Measurements from ENCODE around the gene OR7G3. TPM values are rescaled to one million over a fixed set of nuclear protein-coding genes. Genes with fewer than 3 reads are reported as not detected.

Gene OR7G3
- total RNA-seq, 1 experiment from 2014 or later = not detected

DNA sequence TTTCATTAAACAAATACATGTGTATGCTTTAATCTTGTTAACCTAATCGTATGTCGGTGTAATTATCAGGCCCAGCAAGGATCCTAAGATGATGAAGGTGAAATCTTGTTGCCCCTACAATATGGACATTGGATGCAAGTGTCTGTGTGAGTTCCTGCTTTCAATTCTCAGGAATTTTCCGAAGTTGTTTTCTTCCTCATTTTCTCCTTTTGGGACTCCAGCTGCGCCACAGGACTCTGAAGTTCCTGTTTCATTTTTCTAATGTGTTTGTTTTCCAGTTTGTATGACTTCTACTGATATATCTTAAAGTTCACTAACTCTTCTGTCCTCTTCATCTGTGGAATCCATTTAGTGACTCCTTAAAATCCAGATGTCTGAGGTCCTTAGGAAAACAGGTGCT, 40.1 kb upstream of the OR7G3 start:
- Mint-ChIP-seq H3K9me3 (peaks cover 9 to 10% of the 10 kb centered on the region in 2 experiments; a peak in 4 of 5 replicates), H3K36me3 (ENCODE audit: insufficient read depth in 1 of 3, low read depth in 3 of 3) (peaks cover 31 to 33% (median 31%) of the 10 kb centered on the region in 3 experiments), H3K4me1 (no peaks in the 10 kb centered on the region), H3K4me3 (no peak overlapping the region), H3K27me3 (ENCODE audit: low read depth) (no peaks in the 10 kb centered on the region), H3K27ac (no peak overlapping the region)
- Histone ChIP-seq H3K4me2 (ENCODE audit: insufficient read depth, insufficient read length, low read length) (no peak overlapping the region), H3K18ac (ENCODE audit: insufficient read length, low read depth, low read length) (no peak overlapping the region), H3K56ac (ENCODE audit: insufficient read length, low read depth, low read length) (no peak overlapping the region), H3K27ac (ENCODE audit: insufficient read length, low read depth, low read length) (no peak overlapping the region), H2BK12ac (ENCODE audit: insufficient read length, low read depth, low read length) (no peak overlapping the region), H3K23me2 (ENCODE audit: insufficient read length, low read depth, low read length, poor library complexity, severe bottlenecking) (no peaks in the 10 kb centered on the region), H3K23ac (ENCODE audit: insufficient read length, low read depth, low read length) (no peak overlapping the region), H3T11ph (ENCODE audit: low read length) (no peak overlapping the region), H4K8ac (replicated peaks; ENCODE audit: insufficient read length, low read depth, low read length) (no peak overlapping the region), H2BK5ac (ENCODE audit: insufficient read length, low read length) (no peak overlapping the region), H2AFZ (ENCODE audit: low read length) (no peak overlapping the region), H4K20me1 (ENCODE audit: control insufficient read depth, insufficient read depth, insufficient read length) (no peaks in the 10 kb centered on the region), H3K9me3 (ENCODE audit: control insufficient read depth, low read depth, low read length) (no peaks in the 10 kb centered on the region), H3K4me1 (ENCODE audit: insufficient read depth, low read length) (no peaks in the 10 kb centered on the region), H3K27me3 (ENCODE audit: insufficient read depth, low read length) (no peaks in the 10 kb centered on the region), H4K91ac (ENCODE audit: insufficient read length, low read depth, low read length) (no peak overlapping the region), H3K14ac (ENCODE audit: insufficient read depth, low read length) (no peak overlapping the region), H2AK5ac (ENCODE audit: insufficient read length, low read length) (no peak overlapping the region), H3K79me1 (ENCODE audit: insufficient read depth, low read depth, low read length, poor library complexity, severe bottlenecking) (peaks cover 8% of the 10 kb centered on the region), H3K79me2 (ENCODE audit: insufficient read depth, low read length) (no peaks in the 10 kb centered on the region), H2BK120ac (ENCODE audit: low read depth, low read length, poor library complexity, severe bottlenecking) (no peak overlapping the region), H2BK20ac (ENCODE audit: low read depth, low read length, poor library complexity, severe bottlenecking) (no peak overlapping the region), H3K9ac (ENCODE audit: extremely low read depth, insufficient read length, low read length) (no peak overlapping the region), H4K5ac (ENCODE audit: insufficient read length, low read depth, low read length) (no peak overlapping the region), H3K4ac (ENCODE audit: low read depth, low read length) (no peak overlapping the region), H2BK15ac (ENCODE audit: low read depth, low read length) (no peak overlapping the region)
- no CpG with 5 or more reads among the region's 4 CpGs for WGBS (ENCODE audit: extremely low coverage, insufficient read length, low lambda C conversion rate)
- DNase-seq = no peak
- TF ChIP-seq, protein P1, sequence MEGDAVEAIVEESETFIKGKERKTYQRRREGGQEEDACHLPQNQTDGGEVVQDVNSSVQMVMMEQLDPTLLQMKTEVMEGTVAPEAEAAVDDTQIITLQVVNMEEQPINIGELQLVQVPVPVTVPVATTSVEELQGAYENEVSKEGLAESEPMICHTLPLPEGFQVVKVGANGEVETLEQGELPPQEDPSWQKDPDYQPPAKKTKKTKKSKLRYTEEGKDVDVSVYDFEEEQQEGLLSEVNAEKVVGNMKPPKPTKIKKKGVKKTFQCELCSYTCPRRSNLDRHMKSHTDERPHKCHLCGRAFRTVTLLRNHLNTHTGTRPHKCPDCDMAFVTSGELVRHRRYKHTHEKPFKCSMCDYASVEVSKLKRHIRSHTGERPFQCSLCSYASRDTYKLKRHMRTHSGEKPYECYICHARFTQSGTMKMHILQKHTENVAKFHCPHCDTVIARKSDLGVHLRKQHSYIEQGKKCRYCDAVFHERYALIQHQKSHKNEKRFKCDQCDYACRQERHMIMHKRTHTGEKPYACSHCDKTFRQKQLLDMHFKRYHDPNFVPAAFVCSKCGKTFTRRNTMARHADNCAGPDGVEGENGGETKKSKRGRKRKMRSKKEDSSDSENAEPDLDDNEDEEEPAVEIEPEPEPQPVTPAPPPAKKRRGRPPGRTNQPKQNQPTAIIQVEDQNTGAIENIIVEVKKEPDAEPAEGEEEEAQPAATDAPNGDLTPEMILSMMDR (conservative IDR thresholded peaks at IDR 0.05) = no peak

All from H9 (cell line).